Breast epithelium (tissue), 3 donors: ENCODE measurements around the gene ITPR1.

Source experiments
- CTCF ChIP-seq, 3 donors: fragments of 450-650 bp; IDR thresholded peaks; one replicate each; pipeline ENCODE4 v1.5.1; 2016 to 2017; ENCODE audit warnings: antibody characterized with exemption in 3 of 3, mild to moderate bottlenecking in 3 of 3, moderate library complexity in 3 of 3
- POLR2A ChIP-seq: fragments of 450-650 bp; IDR thresholded peaks from one replicate; pipeline ENCODE4 v1.6.1; 2016; ENCODE audit warnings: antibody characterized with exemption, mild to moderate bottlenecking, moderate library complexity
- POLR2AphosphoS5 ChIP-seq, 3 donors: sonication (generic); formaldehyde crosslinking; IDR thresholded peaks; one replicate each; pipeline ENCODE4 v1.6.1; 2017; ENCODE audit warnings: antibody characterized with exemption in 3 of 3

GRCh38 chr3:4880850-4881249 lies 387.7 kb downstream of the ITPR1 start:
- TF ChIP-seq CTCF (IDR thresholded peaks at IDR 0.05): no peak
- no peak for TF ChIP-seq POLR2AphosphoS5 (IDR thresholded peaks at IDR 0.05)
- TF ChIP-seq POLR2A: no peak
